HG03280 (cell line): ENCODE results near the gene ZCCHC7.
"Not testable (repeated sequence)": the region's sequence is repeated elsewhere in the genome, so short reads cannot be mapped to it uniquely, and the experiment has no call there.

ENCODE experiments used
- ATAC-seq: cut with Tn5 transposase; IDR thresholded peaks from one replicate; pipeline ENCODE4 v1.9.1; 2021; ENCODE audit warnings: mild to moderate bottlenecking, moderate library complexity; ENCODE audit not compliant: unreplicated experiment

ZCCHC7 gene

GRCh38 chr9:37119360-37119759 is 1.0 kb upstream of the ZCCHC7 start:
- no peak for ATAC-seq

GRCh38 chr9:37120843-37121335 is 515 bp downstream of the ZCCHC7 start:
- peak; percentile 10 for ATAC-seq

DNA sequence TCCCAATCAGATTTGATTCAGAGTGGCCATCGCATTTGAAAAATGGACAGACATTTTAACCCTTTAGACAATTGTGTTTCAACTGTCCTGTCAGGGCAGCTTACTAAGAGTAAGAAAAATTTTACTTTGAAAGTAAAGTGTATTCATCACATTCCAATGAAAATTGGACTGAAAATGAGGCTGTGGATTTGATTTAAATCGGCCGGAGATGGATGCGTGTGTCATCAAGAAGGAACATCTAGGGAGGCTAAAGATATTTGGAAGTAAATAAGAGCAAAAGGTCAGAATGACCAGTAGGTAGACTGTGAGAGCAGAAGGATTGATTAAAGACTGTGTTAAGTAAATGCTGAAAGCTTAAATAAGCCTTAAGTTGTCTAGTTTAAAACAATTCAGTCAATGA is 1.5 kb downstream of the ZCCHC7 start:
- ATAC-seq = no peak

DNA sequence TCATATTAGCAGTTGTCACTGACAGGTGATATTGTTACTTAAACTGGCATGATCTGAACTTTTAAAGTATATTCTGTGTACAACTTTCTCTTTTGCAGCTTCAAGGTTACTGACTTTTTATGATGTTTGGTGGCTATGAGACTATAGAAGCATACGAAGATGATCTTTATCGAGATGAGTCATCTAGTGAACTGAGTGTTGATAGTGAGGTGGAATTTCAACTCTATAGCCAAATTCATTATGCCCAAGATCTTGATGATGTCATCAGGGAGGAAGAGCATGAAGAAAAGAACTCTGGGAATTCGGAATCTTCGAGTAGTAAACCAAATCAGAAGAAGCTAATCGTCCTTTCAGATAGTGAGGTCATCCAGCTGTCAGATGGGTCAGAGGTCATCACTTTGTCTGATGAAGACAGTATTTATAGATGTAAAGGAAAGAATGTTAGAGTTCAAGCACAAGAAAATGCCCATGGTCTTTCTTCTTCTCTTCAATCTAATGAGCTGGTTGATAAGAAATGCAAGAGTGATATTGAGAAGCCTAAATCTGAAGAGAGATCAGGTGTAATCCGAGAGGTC is 5.9 kb downstream of the ZCCHC7 start:
- no peak for ATAC-seq

GRCh38 chr9:37127018-37127417 is 6.6 kb downstream of the ZCCHC7 start:
- no peak for ATAC-seq

DNA sequence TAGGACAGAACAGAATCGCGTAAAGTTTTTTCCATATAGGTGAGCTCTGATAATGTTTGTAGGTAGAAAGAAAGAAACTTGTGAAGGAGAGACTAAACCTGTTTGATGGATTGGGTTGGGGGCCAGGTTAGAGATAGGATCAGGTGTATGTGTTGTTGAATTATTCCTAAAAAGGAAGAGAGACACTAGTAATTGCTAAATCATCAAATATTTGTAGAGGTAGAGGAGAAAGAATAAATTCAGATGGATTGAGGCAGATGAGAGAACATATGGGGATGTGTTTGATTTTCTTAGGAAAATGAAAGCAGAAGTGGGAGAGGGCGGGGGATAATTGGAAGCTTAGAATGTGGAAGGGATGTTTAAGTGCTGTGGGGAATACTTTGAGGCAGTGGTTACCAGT is 7.7 kb downstream of the ZCCHC7 start:
- ATAC-seq = no peak

GRCh38 chr9:37134166-37134565 is 13.8 kb downstream of the ZCCHC7 start:
- no peak for ATAC-seq

DNA sequence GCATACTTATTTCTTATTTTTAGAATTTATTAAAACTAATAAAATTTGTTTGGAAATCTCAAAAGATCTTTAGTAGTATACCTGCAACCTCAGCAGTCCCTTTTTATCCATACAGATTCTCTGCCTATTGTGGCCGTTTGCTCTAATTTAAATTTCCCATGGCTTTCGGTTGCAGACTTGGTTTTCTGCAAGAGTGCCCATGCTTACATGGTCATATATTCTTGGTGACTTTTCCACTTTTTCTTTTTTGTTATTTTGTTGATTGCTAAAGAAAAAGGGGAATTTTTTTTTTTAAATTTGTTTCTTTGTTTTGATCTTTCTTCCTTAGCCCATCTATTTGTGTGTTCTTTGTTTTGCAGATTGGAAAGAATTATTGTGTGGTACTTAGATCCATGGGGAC is 20.6 kb downstream of the ZCCHC7 start:
- ATAC-seq = no peak

GRCh38 chr9:37144762-37145161 is 24.4 kb downstream of the ZCCHC7 start:
- no peak for ATAC-seq

GRCh38 chr9:37146410-37146809 is 26.0 kb downstream of the ZCCHC7 start:
- ATAC-seq = no peak

GRCh38 chr9:37148181-37148580 is 27.8 kb downstream of the ZCCHC7 start:
- no peak for ATAC-seq

GRCh38 chr9:37149666-37150308 is 29.4 kb downstream of the ZCCHC7 start:
- no peak for ATAC-seq

DNA sequence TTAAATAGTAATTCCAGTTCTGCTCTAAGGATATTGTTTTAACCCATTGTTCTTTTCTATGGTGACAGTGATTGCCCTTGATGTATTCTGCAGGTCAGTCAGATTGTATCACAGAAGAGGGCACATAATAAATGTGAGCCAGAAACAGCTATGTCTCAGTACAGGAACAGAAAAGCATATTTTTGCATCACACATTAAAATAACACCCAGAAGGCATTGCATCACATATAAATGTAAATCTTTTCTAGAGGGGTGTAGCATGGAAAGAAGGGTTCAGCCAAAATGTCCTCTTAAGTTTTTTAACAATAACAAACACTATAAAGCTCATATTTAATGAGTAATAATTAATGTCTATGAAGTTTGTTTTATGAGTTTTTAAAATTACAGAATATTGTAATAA is 30.0 kb downstream of the ZCCHC7 start:
- no peak for ATAC-seq

- ATAC-seq = no peak
Measured at GRCh38 chr9:37151812-37152211, 31.4 kb downstream of the ZCCHC7 start.

GRCh38 chr9:37152365-37152764 is 32.0 kb downstream of the ZCCHC7 start:
- no peak for ATAC-seq

- no peak for ATAC-seq
Measured at GRCh38 chr9:37155601-37156000, 35.2 kb downstream of the ZCCHC7 start.

DNA sequence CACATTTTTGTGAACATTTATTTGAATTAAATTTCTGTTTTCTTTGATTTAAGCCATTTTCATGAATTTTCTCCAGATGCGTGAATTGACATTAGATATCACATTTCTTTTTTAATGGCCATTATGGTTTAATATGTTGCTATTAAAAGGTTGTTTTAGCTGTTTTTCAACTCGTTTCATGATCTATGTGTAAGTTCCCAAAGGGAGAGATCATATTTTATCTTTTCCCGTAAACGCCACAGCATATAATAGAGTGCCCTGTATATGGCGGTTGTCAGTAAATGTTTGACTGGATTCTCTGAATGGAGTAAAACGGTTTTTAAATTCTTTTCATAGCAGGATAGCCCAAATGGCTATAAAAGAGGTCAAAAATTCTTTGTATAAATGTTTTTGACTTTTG is 35.8 kb downstream of the ZCCHC7 start:
- ATAC-seq = no peak

DNA sequence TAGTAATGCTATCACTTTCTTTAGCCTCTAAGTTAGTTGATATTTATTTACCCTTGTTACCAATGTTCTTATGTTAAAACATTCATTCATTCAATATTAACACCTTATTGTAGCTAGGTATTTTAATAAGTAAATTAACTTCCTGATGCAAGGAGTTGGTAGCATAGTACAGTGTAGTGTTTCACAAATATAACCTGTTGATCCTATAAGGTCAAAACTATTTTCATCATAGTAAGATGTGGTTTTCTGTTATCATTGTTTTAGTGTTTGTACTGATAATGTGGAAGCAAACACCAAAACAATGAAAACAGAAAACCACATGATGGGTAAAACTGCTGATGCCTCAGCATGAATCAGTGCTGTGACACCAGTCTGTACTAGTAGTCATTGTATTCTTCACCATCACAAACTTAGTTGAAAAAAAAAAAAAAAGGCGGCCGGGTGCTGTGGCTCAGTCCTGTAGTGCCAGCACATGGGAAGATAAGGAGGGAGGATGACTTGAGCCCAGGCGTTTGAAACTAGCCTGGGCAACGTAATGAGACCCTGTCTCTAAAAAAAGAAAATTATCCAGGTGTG is 36.5 kb downstream of the ZCCHC7 start:
- ATAC-seq = no peak

- no peak for ATAC-seq
Measured at GRCh38 chr9:37157726-37158377, 37.5 kb downstream of the ZCCHC7 start.

DNA sequence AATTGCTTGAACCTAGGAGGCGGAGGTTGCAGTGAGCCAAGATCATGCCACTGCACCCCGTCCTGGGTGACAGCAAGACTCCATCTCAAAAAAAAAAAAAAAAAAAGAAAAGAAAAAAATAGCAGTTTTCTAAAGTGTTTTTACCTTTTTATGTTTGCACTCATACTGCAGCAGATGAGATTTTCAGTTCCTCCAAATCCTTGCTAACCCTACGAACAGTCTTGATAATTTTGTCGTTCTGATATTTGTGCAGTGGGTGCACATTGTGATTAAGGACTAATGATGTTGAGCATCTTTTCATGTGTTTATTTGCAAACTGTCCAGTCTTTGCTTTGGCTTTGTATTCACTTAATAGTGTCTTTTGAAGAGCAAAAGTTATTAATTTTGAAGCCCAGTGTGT is 42.9 kb downstream of the ZCCHC7 start:
- ATAC-seq = no peak

- not testable (repeated sequence) for ATAC-seq
Measured at GRCh38 chr9:37164335-37164734, 44.0 kb downstream of the ZCCHC7 start.

GRCh38 chr9:37165644-37166043 is 45.3 kb downstream of the ZCCHC7 start:
- no peak for ATAC-seq
